ENCODE results near the gene MAP7D2.
"Not testable (repeated sequence)": the region's sequence is repeated elsewhere in the genome, so short reads cannot be mapped to it uniquely, and the experiment has no call there.

MAP7D2 gene

GRCh38 chrX:20140420-20140819 is 23.7 kb upstream of the MAP7D2 start:
- peaks cover 0 to 8% of the 10 kb centered on the region in 2 donors for H3K36me3 ChIP-seq (ENCODE audit: control insufficient read depth in 1 of 2, insufficient read depth in 2 of 2, low read length in 2 of 2)
- peaks cover 8 to 14% of the 10 kb centered on the region in 2 donors for H3K4me1 ChIP-seq (ENCODE audit: control insufficient read depth in 1 of 2, insufficient read depth in 2 of 2, low read length in 2 of 2)
- no peak overlapping the region for H3K27ac ChIP-seq (ENCODE audit: low read depth, low read length)
- H3K9me3 ChIP-seq (ENCODE audit: control insufficient read depth in 1 of 2, low read length in 2 of 2): no peaks in the 10 kb centered on the region
- no peaks in the 10 kb centered on the region for H3K27me3 ChIP-seq (ENCODE audit: control insufficient read depth in 1 of 2, insufficient read depth in 2 of 2, low read length in 2 of 2)
- H3K9ac ChIP-seq (ENCODE audit: low read depth in 1 of 2, low read length in 2 of 2): peak overlapping the region in 1 of 2 donors; percentile 88
- H3K4me3 ChIP-seq (ENCODE audit: low read depth in 1 of 2, low read length in 2 of 2): peak overlapping the region; percentile 83 to 86

GRCh38 chrX:20139966-20140365 is 23.3 kb upstream of the MAP7D2 start:
- Histone ChIP-seq H3K4me3 (ENCODE audit: low read depth in 1 of 2, low read length in 2 of 2) (peak overlapping the region; percentile 83 to 86), H3K27ac (ENCODE audit: low read depth, low read length) (no peak overlapping the region)

DNA sequence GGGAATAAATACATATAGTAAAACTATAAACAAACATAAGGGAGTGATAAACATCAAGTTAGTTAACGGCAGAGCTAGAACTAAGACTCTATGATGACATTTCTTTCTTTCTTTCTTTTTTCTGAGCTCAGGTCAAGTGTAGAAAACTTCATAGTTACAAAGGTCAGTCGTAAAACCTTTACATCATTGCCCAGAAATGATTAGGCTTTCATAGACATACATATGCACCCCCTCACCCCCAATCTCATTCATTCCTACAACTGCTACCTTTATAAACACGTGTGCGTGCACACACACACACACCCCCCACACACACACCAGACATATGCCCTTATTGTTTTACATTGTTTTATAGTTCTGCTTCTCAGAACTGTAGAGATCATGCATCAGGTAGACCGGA is 19.2 kb upstream of the MAP7D2 start:
- H3K9me3 ChIP-seq (ENCODE audit: control insufficient read depth in 1 of 2, low read length in 2 of 2): no peaks in the 10 kb centered on the region
- H3K9ac ChIP-seq (ENCODE audit: low read depth in 1 of 2, low read length in 2 of 2): no peak overlapping the region
- H3K4me1 ChIP-seq (ENCODE audit: control insufficient read depth in 1 of 2, insufficient read depth in 2 of 2, low read length in 2 of 2): peaks cover 8 to 14% of the 10 kb centered on the region in 2 donors
- H3K27me3 ChIP-seq (ENCODE audit: control insufficient read depth in 1 of 2, insufficient read depth in 2 of 2, low read length in 2 of 2): no peaks in the 10 kb centered on the region
- no peak overlapping the region for H3K4me3 ChIP-seq (ENCODE audit: low read depth in 1 of 2, low read length in 2 of 2)
- no peak overlapping the region for H3K27ac ChIP-seq (ENCODE audit: low read depth, low read length)
- peaks cover 0 to 19% of the 10 kb centered on the region in 2 donors for H3K36me3 ChIP-seq (ENCODE audit: control insufficient read depth in 1 of 2, insufficient read depth in 2 of 2, low read length in 2 of 2)

More at GRCh38 chrX:20139966-20140365, 23.3 kb upstream of the MAP7D2 start:
- H3K27me3 ChIP-seq (ENCODE audit: control insufficient read depth in 1 of 2, insufficient read depth in 2 of 2, low read length in 2 of 2): no peaks in the 10 kb centered on the region
- peaks cover 0 to 8% of the 10 kb centered on the region in 2 donors for H3K36me3 ChIP-seq (ENCODE audit: control insufficient read depth in 1 of 2, insufficient read depth in 2 of 2, low read length in 2 of 2)
- H3K9ac ChIP-seq (ENCODE audit: low read depth in 1 of 2, low read length in 2 of 2): peak overlapping the region in 1 of 2 donors; percentile 88
- peaks cover 8 to 14% of the 10 kb centered on the region in 2 donors for H3K4me1 ChIP-seq (ENCODE audit: control insufficient read depth in 1 of 2, insufficient read depth in 2 of 2, low read length in 2 of 2)
- H3K9me3 ChIP-seq (ENCODE audit: control insufficient read depth in 1 of 2, low read length in 2 of 2): no peaks in the 10 kb centered on the region

- Histone ChIP-seq H3K9me3 (ENCODE audit: control insufficient read depth in 1 of 2, low read length in 2 of 2) (no peaks in the 10 kb centered on the region), H3K4me3 (ENCODE audit: low read depth in 1 of 2, low read length in 2 of 2) (no peak overlapping the region), H3K9ac (ENCODE audit: low read depth in 1 of 2, low read length in 2 of 2) (no peak overlapping the region), H3K36me3 (ENCODE audit: control insufficient read depth in 1 of 2, insufficient read depth in 2 of 2, low read length in 2 of 2) (peaks cover 0 to 27% of the 10 kb centered on the region in 2 donors), H3K4me1 (ENCODE audit: control insufficient read depth in 1 of 2, insufficient read depth in 2 of 2, low read length in 2 of 2) (peaks cover 0 to 3% of the 10 kb centered on the region in 2 donors), H3K27ac (ENCODE audit: low read depth, low read length) (no peak overlapping the region), H3K27me3 (ENCODE audit: control insufficient read depth in 1 of 2, insufficient read depth in 2 of 2, low read length in 2 of 2) (no peaks in the 10 kb centered on the region)
Measured at GRCh38 chrX:20132666-20133065, 16.0 kb upstream of the MAP7D2 start.

DNA sequence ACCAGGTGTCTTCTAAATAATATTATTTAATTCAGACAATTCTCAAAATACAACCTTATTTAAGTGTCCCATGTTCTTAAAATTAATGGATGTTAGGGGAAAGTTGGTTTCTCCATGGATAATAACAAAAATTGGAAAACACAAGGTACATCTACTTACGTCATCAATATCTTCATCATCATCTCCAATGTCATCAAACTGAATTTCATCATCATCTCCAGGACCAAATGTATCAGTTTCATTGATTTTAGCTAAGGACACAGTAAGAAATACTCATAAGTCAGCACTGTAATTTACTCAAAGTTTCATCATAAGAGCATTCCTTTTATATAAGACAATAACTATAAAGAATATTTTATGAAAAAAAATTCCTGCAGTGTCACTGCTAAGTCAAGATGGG is 13.7 kb upstream of the MAP7D2 start:
- H3K36me3 ChIP-seq (ENCODE audit: control insufficient read depth in 1 of 2, insufficient read depth in 2 of 2, low read length in 2 of 2): peaks cover 0 to 19% of the 10 kb centered on the region in 2 donors
- H3K4me1 ChIP-seq (ENCODE audit: control insufficient read depth in 1 of 2, insufficient read depth in 2 of 2, low read length in 2 of 2): no peaks in the 10 kb centered on the region
- no peaks in the 10 kb centered on the region for H3K9me3 ChIP-seq (ENCODE audit: control insufficient read depth in 1 of 2, low read length in 2 of 2)

DNA sequence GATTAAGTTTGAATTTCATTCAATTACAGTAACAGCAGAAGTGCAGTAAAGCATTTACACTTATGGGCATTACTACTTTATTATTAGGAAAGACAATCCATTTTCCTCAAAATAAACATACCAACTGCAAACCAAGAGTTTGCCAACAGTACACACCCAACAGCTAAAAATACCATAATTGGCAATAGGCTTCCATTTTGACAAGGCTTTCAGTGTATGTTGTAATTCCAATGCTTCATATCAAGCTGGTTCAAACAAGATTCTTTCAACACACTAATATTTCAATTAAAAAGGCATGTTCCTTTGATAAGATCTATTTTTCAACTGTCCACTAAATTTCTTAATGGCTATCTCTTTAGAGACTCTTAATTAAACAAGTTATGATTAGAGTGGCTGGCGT is 12.8 kb upstream of the MAP7D2 start:
- no peak overlapping the region for H3K4me3 ChIP-seq (ENCODE audit: low read depth in 1 of 2, low read length in 2 of 2)
- no peaks in the 10 kb centered on the region for H3K9me3 ChIP-seq (ENCODE audit: control insufficient read depth in 1 of 2, low read length in 2 of 2)
- H3K27ac ChIP-seq (ENCODE audit: low read depth, low read length): no peak overlapping the region
- peaks cover 4 to 24% of the 10 kb centered on the region in 2 donors for H3K36me3 ChIP-seq (ENCODE audit: control insufficient read depth in 1 of 2, insufficient read depth in 2 of 2, low read length in 2 of 2)
- no peaks in the 10 kb centered on the region for H3K4me1 ChIP-seq (ENCODE audit: control insufficient read depth in 1 of 2, insufficient read depth in 2 of 2, low read length in 2 of 2)
- no peak overlapping the region for H3K9ac ChIP-seq (ENCODE audit: low read depth in 1 of 2, low read length in 2 of 2)
- no peaks in the 10 kb centered on the region for H3K27me3 ChIP-seq (ENCODE audit: control insufficient read depth in 1 of 2, insufficient read depth in 2 of 2, low read length in 2 of 2)

More for the DNA sequence above, 13.7 kb upstream of the MAP7D2 start:
- Histone ChIP-seq H3K9ac (ENCODE audit: low read depth in 1 of 2, low read length in 2 of 2) (no peak overlapping the region), H3K27ac (ENCODE audit: low read depth, low read length) (no peak overlapping the region), H3K27me3 (ENCODE audit: control insufficient read depth in 1 of 2, insufficient read depth in 2 of 2, low read length in 2 of 2) (no peaks in the 10 kb centered on the region), H3K4me3 (ENCODE audit: low read depth in 1 of 2, low read length in 2 of 2) (no peak overlapping the region)

- H3K36me3 ChIP-seq (ENCODE audit: control insufficient read depth in 1 of 2, insufficient read depth in 2 of 2, low read length in 2 of 2): peaks cover 4 to 23% of the 10 kb centered on the region in 2 donors
- no peak overlapping the region for H3K9ac ChIP-seq (ENCODE audit: low read depth in 1 of 2, low read length in 2 of 2)
- no peak overlapping the region for H3K4me3 ChIP-seq (ENCODE audit: low read depth in 1 of 2, low read length in 2 of 2)
- no peaks in the 10 kb centered on the region for H3K4me1 ChIP-seq (ENCODE audit: control insufficient read depth in 1 of 2, insufficient read depth in 2 of 2, low read length in 2 of 2)
- H3K27ac ChIP-seq (ENCODE audit: low read depth, low read length): no peak overlapping the region
- H3K9me3 ChIP-seq (ENCODE audit: control insufficient read depth in 1 of 2, low read length in 2 of 2): no peaks in the 10 kb centered on the region
- no peaks in the 10 kb centered on the region for H3K27me3 ChIP-seq (ENCODE audit: control insufficient read depth in 1 of 2, insufficient read depth in 2 of 2, low read length in 2 of 2)
Measured at GRCh38 chrX:20128670-20129069, 12.0 kb upstream of the MAP7D2 start.

DNA sequence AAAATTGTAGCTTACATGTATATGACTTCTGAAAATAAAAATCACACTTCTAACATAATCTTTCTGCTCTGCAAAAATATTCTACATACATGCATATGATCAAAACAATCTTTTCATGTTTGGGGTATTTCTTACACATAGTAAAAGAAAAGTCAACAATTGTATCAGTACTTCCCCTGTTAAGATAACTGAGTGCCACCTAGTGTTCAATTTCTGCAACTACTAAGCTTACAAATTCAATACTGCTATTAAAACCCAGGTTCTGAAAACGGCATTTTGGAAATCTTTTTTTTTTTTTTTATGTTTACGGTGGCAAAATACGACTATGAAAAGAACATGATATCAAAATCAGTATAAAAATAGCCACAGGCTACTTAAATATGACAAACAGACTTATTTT is 10.7 kb upstream of the MAP7D2 start:
- H3K9me3 ChIP-seq (ENCODE audit: control insufficient read depth in 1 of 2, low read length in 2 of 2); H3K27ac ChIP-seq (ENCODE audit: low read depth, low read length); H3K9ac ChIP-seq (ENCODE audit: low read depth in 1 of 2, low read length in 2 of 2); H3K27me3 ChIP-seq (ENCODE audit: control insufficient read depth in 1 of 2, insufficient read depth in 2 of 2, low read length in 2 of 2); H3K4me3 ChIP-seq (ENCODE audit: low read depth in 1 of 2, low read length in 2 of 2); H3K4me1 ChIP-seq (ENCODE audit: control insufficient read depth in 1 of 2, insufficient read depth in 2 of 2, low read length in 2 of 2): not testable (repeated sequence)
- peaks cover 4 to 20% of the 10 kb centered on the region in 2 donors for H3K36me3 ChIP-seq (ENCODE audit: control insufficient read depth in 1 of 2, insufficient read depth in 2 of 2, low read length in 2 of 2)

- H3K27me3 ChIP-seq (ENCODE audit: control insufficient read depth in 1 of 2, insufficient read depth in 2 of 2, low read length in 2 of 2); H3K9ac ChIP-seq (ENCODE audit: low read depth in 1 of 2, low read length in 2 of 2); H3K4me3 ChIP-seq (ENCODE audit: low read depth in 1 of 2, low read length in 2 of 2); H3K27ac ChIP-seq (ENCODE audit: low read depth, low read length); H3K4me1 ChIP-seq (ENCODE audit: control insufficient read depth in 1 of 2, insufficient read depth in 2 of 2, low read length in 2 of 2); H3K9me3 ChIP-seq (ENCODE audit: control insufficient read depth in 1 of 2, low read length in 2 of 2): not testable (repeated sequence)
- peaks cover 4 to 16% of the 10 kb centered on the region in 2 donors for H3K36me3 ChIP-seq (ENCODE audit: control insufficient read depth in 1 of 2, insufficient read depth in 2 of 2, low read length in 2 of 2)
Measured at GRCh38 chrX:20126833-20127232, 10.1 kb upstream of the MAP7D2 start.

GRCh38 chrX:20124964-20125363 is 8.3 kb upstream of the MAP7D2 start:
- no peaks in the 10 kb centered on the region for H3K4me1 ChIP-seq (ENCODE audit: control insufficient read depth in 1 of 2, insufficient read depth in 2 of 2, low read length in 2 of 2)
- H3K36me3 ChIP-seq (ENCODE audit: control insufficient read depth in 1 of 2, insufficient read depth in 2 of 2, low read length in 2 of 2): peaks cover 4 to 10% of the 10 kb centered on the region in 2 donors
- no peaks in the 10 kb centered on the region for H3K27me3 ChIP-seq (ENCODE audit: control insufficient read depth in 1 of 2, insufficient read depth in 2 of 2, low read length in 2 of 2)
- H3K4me3 ChIP-seq (ENCODE audit: low read depth in 1 of 2, low read length in 2 of 2): no peak overlapping the region
- H3K9ac ChIP-seq (ENCODE audit: low read depth in 1 of 2, low read length in 2 of 2): no peak overlapping the region
- no peak overlapping the region for H3K27ac ChIP-seq (ENCODE audit: low read depth, low read length)
- no peaks in the 10 kb centered on the region for H3K9me3 ChIP-seq (ENCODE audit: control insufficient read depth in 1 of 2, low read length in 2 of 2)
